ENCODE results near the gene PKD1.
A peak's percentile ranks its signal among the peaks of the same experiment; 100 is the strongest.

The PKD1 gene

GRCh38 chr16:2040787-2041522 lies 94.7 kb downstream of the PKD1 start:
- TF ChIP-seq ZFX (IDR thresholded peaks at IDR 0.05): no peak
- TF ChIP-seq, protein P1, sequence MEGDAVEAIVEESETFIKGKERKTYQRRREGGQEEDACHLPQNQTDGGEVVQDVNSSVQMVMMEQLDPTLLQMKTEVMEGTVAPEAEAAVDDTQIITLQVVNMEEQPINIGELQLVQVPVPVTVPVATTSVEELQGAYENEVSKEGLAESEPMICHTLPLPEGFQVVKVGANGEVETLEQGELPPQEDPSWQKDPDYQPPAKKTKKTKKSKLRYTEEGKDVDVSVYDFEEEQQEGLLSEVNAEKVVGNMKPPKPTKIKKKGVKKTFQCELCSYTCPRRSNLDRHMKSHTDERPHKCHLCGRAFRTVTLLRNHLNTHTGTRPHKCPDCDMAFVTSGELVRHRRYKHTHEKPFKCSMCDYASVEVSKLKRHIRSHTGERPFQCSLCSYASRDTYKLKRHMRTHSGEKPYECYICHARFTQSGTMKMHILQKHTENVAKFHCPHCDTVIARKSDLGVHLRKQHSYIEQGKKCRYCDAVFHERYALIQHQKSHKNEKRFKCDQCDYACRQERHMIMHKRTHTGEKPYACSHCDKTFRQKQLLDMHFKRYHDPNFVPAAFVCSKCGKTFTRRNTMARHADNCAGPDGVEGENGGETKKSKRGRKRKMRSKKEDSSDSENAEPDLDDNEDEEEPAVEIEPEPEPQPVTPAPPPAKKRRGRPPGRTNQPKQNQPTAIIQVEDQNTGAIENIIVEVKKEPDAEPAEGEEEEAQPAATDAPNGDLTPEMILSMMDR (conservative IDR thresholded peaks at IDR 0.05): no peak
- peak overlapping the region; percentile 64 for H3K27ac ChIP-seq

DNA sequence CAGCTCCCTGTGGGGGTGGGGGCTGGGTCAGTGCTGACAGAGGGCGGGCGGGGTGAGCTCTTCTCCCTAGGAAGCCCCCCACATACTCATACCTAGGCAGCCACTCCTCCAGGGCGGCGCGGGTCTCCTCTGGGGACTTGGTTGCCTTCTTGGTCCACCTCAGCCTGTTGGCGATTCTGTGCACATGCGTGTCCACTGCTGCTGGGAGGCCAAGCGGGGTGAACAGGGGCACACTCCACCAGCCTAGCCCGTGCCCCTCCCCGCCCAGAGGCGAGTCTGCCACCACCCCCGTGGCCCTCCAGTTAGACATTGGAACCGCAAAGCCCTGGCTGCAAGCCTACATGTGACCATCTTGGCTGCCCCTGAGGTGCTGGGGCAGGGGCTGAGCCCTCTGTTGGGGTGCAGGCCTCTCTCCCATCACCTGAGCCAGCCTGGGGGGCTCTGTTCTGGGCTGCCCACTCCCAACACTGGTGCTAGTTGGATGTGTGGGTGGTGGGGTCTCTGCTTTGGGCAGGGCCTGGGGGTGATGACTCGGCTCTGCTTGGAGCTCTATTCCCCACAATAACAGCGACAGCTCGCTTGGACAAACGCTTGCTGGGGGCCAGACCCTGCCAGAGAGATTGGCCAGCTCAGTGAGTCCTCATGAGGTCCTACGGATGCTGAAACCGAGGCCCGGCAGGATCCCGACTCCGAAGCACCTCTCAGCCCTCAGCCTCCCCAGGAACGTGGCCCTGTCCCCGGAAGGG lies 95.5 kb downstream of the PKD1 start:
- peak overlapping the region; percentile 64 for H3K27ac ChIP-seq
- TF ChIP-seq ZFX (IDR thresholded peaks at IDR 0.05): no peak
- TF ChIP-seq, protein P1 (conservative IDR thresholded peaks at IDR 0.05): no peak

- TF ChIP-seq ZFX (IDR thresholded peaks at IDR 0.05): no peak
- TF ChIP-seq, protein P1 (conservative IDR thresholded peaks at IDR 0.05): no peak
These were observed 96.2 kb downstream of the PKD1 start for GRCh38 chr16:2039274-2040031.

More at GRCh38 chr16:2039274-2040031, 96.2 kb downstream of the PKD1 start:
- peak overlapping the region; percentile 64 for H3K27ac ChIP-seq

Data from C4-2B (cell line).